H1 (cell line): ENCODE data around the gene CEP152. TPM values are rescaled to one million over a fixed set of nuclear protein-coding genes. Genes with fewer than 3 reads are reported as not detected.

Experiments
- CTCF ChIA-PET: fragments of 300-600 bp; sonication (Branson Sonifier 250); formaldehyde crosslinking; loops from one replicate; lab custom pipeline; 2021; ENCODE audit not compliant: partially characterized antibody; lab: Charles Lee
- POLR2A ChIA-PET: fragments of 300-600 bp; sonication (Branson Sonifier 250); formaldehyde crosslinking; loops from one replicate; lab custom pipeline; 2021; ENCODE audit warnings: inconsistent platforms; ENCODE audit not compliant: partially characterized antibody; lab: Charles Lee
- DNase-seq, 2 experiments: peaks; one replicate each; pipeline versions ENCODE4 v3.0.0 to v3.0.0-alpha.2; 2010 to 2022; ENCODE audit warnings: low spot score in 2 of 2, low read depth in 1 of 2, mixed read lengths in 1 of 2
- FAIRE-seq: peaks from 2 replicates; lab custom pipeline; 2011; peaks lifted over from hg19 to GRCh38; lab: Jason Lieb, UNC
- H2AFZ ChIP-seq: 2 replicates; pipeline ENCODE4 v1.8.1; 2012; ENCODE audit warnings: low read length, inconsistent platforms
- H2AK5ac ChIP-seq: 2 replicates; pipeline ENCODE4 v1.6.1; 2013; ENCODE audit warnings: low read depth, low read length
- H2BK120ac ChIP-seq: replicated peaks from 2 replicates; pipeline ENCODE3; 2013; ENCODE audit warnings: low read depth, low read length, inconsistent platforms
- H2BK12ac ChIP-seq: 2 replicates; pipeline ENCODE4 v1.6.1; 2013; ENCODE audit warnings: low read depth, low read length
- H2BK15ac ChIP-seq: 2 replicates; pipeline ENCODE4 v1.6.1; 2013; ENCODE audit warnings: low read length
- H2BK20ac ChIP-seq: 2 replicates; pipeline ENCODE4 v1.6.1; 2013; ENCODE audit warnings: low read length
- H2BK5ac ChIP-seq: 2 replicates; pipeline ENCODE4 v1.6.1; 2013; ENCODE audit warnings: low read depth, low read length
- H3K14ac ChIP-seq: 2 replicates; pipeline ENCODE4 v1.6.1; 2013; ENCODE audit warnings: inconsistent platforms; ENCODE audit not compliant: insufficient read length
- H3K18ac ChIP-seq: 2 replicates; pipeline ENCODE4 v1.6.1; 2013; ENCODE audit warnings: low read length; ENCODE audit errors: extremely low read depth
- H3K23ac ChIP-seq: 2 replicates; pipeline ENCODE4 v1.6.1; 2013; ENCODE audit warnings: inconsistent platforms; ENCODE audit not compliant: insufficient read length
- H3K23me2 ChIP-seq: 2 replicates; pipeline ENCODE4 v1.6.1; 2013; ENCODE audit warnings: low read depth, low read length
- H3K27ac ChIP-seq: 2 replicates; pipeline ENCODE4 v1.6.1; 2011; ENCODE audit warnings: low read depth, low read length, inconsistent platforms
- H3K27me3 ChIP-seq, 4 experiments: replicated peaks in 1 of 4; 1 replicate in 1 of 4; 2 replicates in 3 of 4; pipeline versions ENCODE4 v1.6.1 to v1.8.1; 2011 to 2013; ENCODE audit warnings: low read length in 3 of 4, mild to moderate bottlenecking in 3 of 4, inconsistent platforms in 2 of 4, mixed read lengths in 2 of 4, moderate library complexity in 1 of 4; ENCODE audit not compliant: control insufficient read depth in 3 of 4, insufficient read depth in 3 of 4; ENCODE audit errors: extremely low read depth in 1 of 4
- H3K36me3 ChIP-seq, 4 experiments: 2 replicates each; pipeline versions ENCODE4 v1.6.1 to v1.8.1; 2011 to 2013; ENCODE audit warnings: mild to moderate bottlenecking in 4 of 4, low read length in 3 of 4, moderate library complexity in 2 of 4, control low read depth in 1 of 4, inconsistent platforms in 1 of 4; ENCODE audit not compliant: insufficient read depth in 4 of 4, control insufficient read depth in 2 of 4
- H3K4ac ChIP-seq: replicated peaks from 2 replicates; pipeline ENCODE3; 2013; ENCODE audit warnings: low read length, low read depth, mixed read lengths, inconsistent platforms; ENCODE audit not compliant: insufficient read length
- H3K4me1 ChIP-seq, 4 experiments: replicated peaks in 1 of 4; 1 replicate in 1 of 4; 2 replicates in 3 of 4; pipeline versions ENCODE4 v1.6.1 to v1.8.1; 2011 to 2013; ENCODE audit warnings: low read length in 3 of 4, inconsistent platforms in 2 of 4, mixed read lengths in 1 of 4; ENCODE audit not compliant: insufficient read depth in 4 of 4, control insufficient read depth in 3 of 4
- H3K4me2 ChIP-seq, 2 experiments: 2 replicates each; pipeline versions ENCODE4 v1.6.1 to v1.8.1; 2011 to 2013; ENCODE audit warnings: low read depth in 2 of 2, low read length in 2 of 2, control low read depth in 1 of 2, inconsistent platforms in 1 of 2, mild to moderate bottlenecking in 1 of 2; ENCODE audit not compliant: insufficient read depth in 1 of 2
- H3K4me3 ChIP-seq, 4 experiments: fragments of 200-600, 300-600 bp in 1 of 4; sonication (generic), shearing (Covaris generic), sonication (Bioruptor Twin) in 1 of 4; 2 replicates each; pipeline versions ENCODE4 v1.5.1 to v1.8.1; 2011 to 2016; ENCODE audit warnings: low read length in 4 of 4, low read depth in 3 of 4, control low read depth in 2 of 4, inconsistent platforms in 2 of 4, mild to moderate bottlenecking in 2 of 4, mixed read lengths in 1 of 4, moderate library complexity in 1 of 4; ENCODE audit not compliant: insufficient read depth in 2 of 4; ENCODE audit errors: extremely low read depth in 1 of 4
- H3K56ac ChIP-seq: replicated peaks from 2 replicates; pipeline ENCODE3; 2013; ENCODE audit warnings: low read depth, mild to moderate bottlenecking, mixed read lengths, low read length, inconsistent platforms; ENCODE audit not compliant: insufficient read length
- H3K79me1 ChIP-seq: 2 replicates; pipeline ENCODE4 v1.6.1; 2013; ENCODE audit warnings: low read depth, low read length, control low read depth
- H3K79me2 ChIP-seq, 2 experiments: 2 replicates each; pipeline versions ENCODE4 v1.6.1 to v1.8.1; 2012 to 2013; ENCODE audit warnings: low read length in 2 of 2, mild to moderate bottlenecking in 2 of 2, inconsistent platforms in 1 of 2; ENCODE audit not compliant: insufficient read depth in 2 of 2, control insufficient read depth in 1 of 2
- H3K9ac ChIP-seq, 4 experiments: replicated peaks in 1 of 4; 1 replicate in 1 of 4; 2 replicates in 3 of 4; pipeline versions ENCODE4 v1.6.1 to v1.8.1; 2011 to 2013; ENCODE audit warnings: low read depth in 3 of 4, low read length in 3 of 4, control low read depth in 2 of 4, mild to moderate bottlenecking in 2 of 4, moderate library complexity in 2 of 4, inconsistent platforms in 1 of 4; ENCODE audit errors: extremely low read depth in 1 of 4
- H3K9me3 ChIP-seq, 2 experiments: 2 replicates each; pipeline versions ENCODE4 v1.6.1 to v1.8.1; 2012 to 2013; ENCODE audit warnings: mild to moderate bottlenecking in 2 of 2, moderate library complexity in 2 of 2, control low read depth in 1 of 2, inconsistent platforms in 1 of 2, low read depth in 1 of 2, low read length in 1 of 2, mixed read lengths in 1 of 2; ENCODE audit not compliant: insufficient read depth in 2 of 2
- H4K20me1 ChIP-seq, 2 experiments: replicated peaks in 1 of 2; 2 replicates each; pipeline versions ENCODE3 to v1.8.1; 2011 to 2013; ENCODE audit warnings: inconsistent platforms in 2 of 2, low read length in 2 of 2, mild to moderate bottlenecking in 1 of 2; ENCODE audit not compliant: insufficient read depth in 2 of 2, control insufficient read depth in 1 of 2
- H4K5ac ChIP-seq: 2 replicates; pipeline ENCODE4 v1.6.1; 2013; ENCODE audit warnings: low read length, low read depth, mixed read lengths, inconsistent platforms; ENCODE audit not compliant: insufficient read length
- H4K8ac ChIP-seq: 2 replicates; pipeline ENCODE4 v1.8.0; 2013; ENCODE audit warnings: mild to moderate bottlenecking, moderate library complexity, low read length, inconsistent platforms; ENCODE audit not compliant: insufficient read depth; ENCODE audit errors: extremely low read depth
- H4K91ac ChIP-seq: replicated peaks from 2 replicates; pipeline ENCODE3; 2013; ENCODE audit warnings: low read length, mixed read lengths, inconsistent platforms; ENCODE audit not compliant: insufficient read length
- ATF2 ChIP-seq: IDR thresholded peaks from 2 replicates; pipeline ENCODE4 v1.6.1; 2012; ENCODE audit warnings: low read length, inconsistent platforms
- EGR1 ChIP-seq: IDR thresholded peaks from 2 replicates; pipeline ENCODE4 v1.6.1; 2011; ENCODE audit warnings: low read depth, low read length, borderline replicate concordance
- GTF2F1 ChIP-seq: IDR thresholded peaks from 2 replicates; pipeline ENCODE4 v1.6.1; 2012; ENCODE audit warnings: low read depth, low read length, improper control_type of control experiment, borderline replicate concordance
- POU5F1 ChIP-seq: IDR thresholded peaks from 2 replicates; pipeline ENCODE4 v1.6.1; 2011; ENCODE audit warnings: low read depth, mild to moderate bottlenecking, low read length, moderate library complexity
- RAD21 ChIP-seq, 2 experiments: IDR thresholded peaks in 1 of 2; conservative IDR thresholded peaks in 1 of 2; 2 replicates each; pipeline ENCODE4 v1.6.1; 2011; ENCODE audit warnings: low read depth in 2 of 2, low read length in 2 of 2, improper control_type of control experiment in 1 of 2, inconsistent platforms in 1 of 2, mild to moderate bottlenecking in 1 of 2, moderate library complexity in 1 of 2
- TAF7 ChIP-seq: optimal IDR thresholded peaks from 2 replicates; pipeline ENCODE3; 2011; ENCODE audit warnings: low read depth, mild to moderate bottlenecking, inconsistent platforms, low read length, moderate library complexity, borderline replicate concordance
- WGBS, 2 experiments: shearing (Covaris generic) in 1 of 2; methylation state at CpG; one replicate each; pipeline versions ENCODE4 v1.1.6 to v1.1.7; 2013 to 2015; ENCODE audit warnings: low lambda C conversion rate in 2 of 2, mixed read lengths in 2 of 2, inconsistent platforms in 1 of 2, low coverage in 1 of 2, missing lambda C conversion rate in 1 of 2; ENCODE audit not compliant: insufficient replicate concordance in 2 of 2, insufficient coverage in 1 of 2, insufficient read length in 1 of 2; ENCODE audit errors: extremely low coverage in 1 of 2, missing lambda C conversion rate in 1 of 2; 5-methylcytosine and 5-hydroxymethylcytosine counted together
- polyA plus RNA-seq, 7 experiments: library from polyadenylated mRNA; depleted of rRNA in 3 of 7; stranded (reverse) in 5 of 7; unstranded in 2 of 7; fragments of >200 nt in 5 of 7; fragments of 200-250 nt in 2 of 7; gene quantifications; 1 replicate in 5 of 7; 2 replicates in 1 of 7; 4 replicates in 1 of 7; pipeline versions ENCODE4 v1.2.1 to v1.2.3, GENCODE V29; 2011 to 2013; ENCODE audit warnings: missing spikeins in 2 of 7, mixed read lengths in 2 of 7
- total RNA-seq: library from RNA; stranded (reverse); fragmentation: NEBNext Ultra II Directional; extraction: Animal tissue kit (Norgen Biotek cat#: 25700); gene quantifications from 2 replicates; pipeline ENCODE4 v1.2.1, GENCODE V29; 2021
- TF ChIP-seq, protein P1 (sequence below): IDR thresholded peaks from 2 replicates; pipeline ENCODE4 v1.6.1; 2011; ENCODE audit warnings: low read depth, mild to moderate bottlenecking, low read length; ENCODE audit not compliant: insufficient read depth

Gene CEP152
- total and polyA plus RNA-seq, 2 of the 8 experiments (the other 6 are each of a cell fraction or from before 2014, with no cell fraction given), result 1.4 to 16.2 TPM

GRCh38 chr15:48796521-48796920 is 14.3 kb downstream of the CEP152 start:
- no peaks in the 10 kb centered on the region for H3K27me3 ChIP-seq
- H3K18ac ChIP-seq, result no peak overlapping the region
- peaks cover 2% of the 10 kb centered on the region in 2 experiments for H4K20me1 ChIP-seq
- no peak overlapping the region for H2BK12ac ChIP-seq
- no peak overlapping the region for H2BK15ac ChIP-seq
- H3K36me3 ChIP-seq, result peaks cover 0 to 36% (median 8%) of the 10 kb centered on the region in 4 experiments; a peak in 4 of 8 replicates
- no peaks in the 10 kb centered on the region for H3K79me1 ChIP-seq
- FAIRE-seq, result no peak
- H4K91ac ChIP-seq, result no peak overlapping the region
- H3K4me1 ChIP-seq, result peaks cover 0 to 3% (median 1%) of the 10 kb centered on the region in 4 experiments; a peak in 3 of 7 replicates
- no peak overlapping the region for H2AK5ac ChIP-seq
- no peak overlapping the region for H3K9ac ChIP-seq
- no peak overlapping the region for H3K56ac ChIP-seq
- POLR2A ChIA-PET, result no interaction called here
- H3K23ac ChIP-seq, result no peak overlapping the region
- H2BK5ac ChIP-seq, result no peak overlapping the region
- DNase-seq, result no peak
- no peak overlapping the region for H2BK20ac ChIP-seq
- H3K27ac ChIP-seq, result no peak overlapping the region
- H4K5ac ChIP-seq, result no peak overlapping the region
- H3K9me3 ChIP-seq, result no peaks in the 10 kb centered on the region
- no peak overlapping the region for H2AFZ ChIP-seq
- H3K23me2 ChIP-seq, result no peaks in the 10 kb centered on the region
- H3K14ac ChIP-seq, result no peak overlapping the region
- H3K79me2 ChIP-seq, result peaks cover 0 to 28% of the 10 kb centered on the region in 2 experiments; a peak in 2 of 4 replicates
- TF ChIP-seq GTF2F1, result no peak
- TF ChIP-seq POU5F1, result no peak
- TF ChIP-seq ATF2, result no peak
- no peak for TF ChIP-seq RAD21 (IDR thresholded peaks at IDR 0.05 in 1 of 2, conservative IDR thresholded peaks at IDR 0.05 in 1 of 2; ENCODE audit: low read depth in 2 of 2, low read length in 2 of 2)
- TF ChIP-seq, protein P1, sequence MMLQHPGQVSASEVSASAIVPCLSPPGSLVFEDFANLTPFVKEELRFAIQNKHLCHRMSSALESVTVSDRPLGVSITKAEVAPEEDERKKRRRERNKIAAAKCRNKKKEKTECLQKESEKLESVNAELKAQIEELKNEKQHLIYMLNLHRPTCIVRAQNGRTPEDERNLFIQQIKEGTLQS, result no peak
- TF ChIP-seq EGR1, result no peak
- no peak for TF ChIP-seq TAF7
- H2BK120ac ChIP-seq, result no peak overlapping the region
- no peak overlapping the region for H4K8ac ChIP-seq
- H3K4me3 ChIP-seq, result no peak overlapping the region
- no peak overlapping the region for H3K4ac ChIP-seq
- H3K4me2 ChIP-seq, result no peak overlapping the region
- WGBS, 2 experiments, result 92% methylated on average over 3 of the region's 3 CpGs; no CpG with 5 or more reads in 1 of the 2 experiments
- CTCF ChIA-PET, result interaction anchor here (1.0 kb wide), 1 partner anchor 60 kb away, joined by 3 read pairs; no protein-coding TSS in a partner anchor
